ENCODE results near the gene ARX.

Gene ARX

GRCh38 chrX:25015486-25016360 lies at the start of gene ARX:
TSS of gene ARX (minus strand) at chrX:25015965. CDS start at chrX:25015737, 228 bp downstream.
- DNase-seq (ENCODE audit: low spot score): peak; percentile 9

- no peak for DNase-seq (ENCODE audit: low spot score)
These were observed 43.5 kb upstream of the ARX start for GRCh38 chrX:25059273-25059672.

- DNase-seq (ENCODE audit: low spot score): no peak
These were observed 37.2 kb upstream of the ARX start for GRCh38 chrX:25052798-25053534.

- no peak for DNase-seq (ENCODE audit: low spot score)
These were observed 34.2 kb upstream of the ARX start for GRCh38 chrX:25049971-25050370.

- no peak for DNase-seq (ENCODE audit: low spot score)
These were observed 33.6 kb upstream of the ARX start for GRCh38 chrX:25049357-25049756.

GRCh38 chrX:25048178-25048577 lies 32.4 kb upstream of the ARX start:
- no peak for DNase-seq (ENCODE audit: low spot score)

GRCh38 chrX:25043192-25043591 lies 27.4 kb upstream of the ARX start:
- DNase-seq (ENCODE audit: low spot score): no peak

- DNase-seq (ENCODE audit: low spot score): no peak
These were observed 23.3 kb upstream of the ARX start for GRCh38 chrX:25039036-25039435.

- DNase-seq (ENCODE audit: low spot score): no peak
These were observed 19.1 kb upstream of the ARX start for GRCh38 chrX:25034889-25035288.

GRCh38 chrX:25029288-25029825 lies 13.6 kb upstream of the ARX start:
- DNase-seq (ENCODE audit: low spot score): no peak

GRCh38 chrX:25028726-25029125 lies 13.0 kb upstream of the ARX start:
- no peak for DNase-seq (ENCODE audit: low spot score)

- no peak for DNase-seq (ENCODE audit: low spot score)
These were observed 10.8 kb upstream of the ARX start for GRCh38 chrX:25026576-25026975.

GRCh38 chrX:25025615-25026014 lies 9.8 kb upstream of the ARX start:
- DNase-seq (ENCODE audit: low spot score): no peak

GRCh38 chrX:25023908-25024307 lies 8.1 kb upstream of the ARX start:
- no peak for DNase-seq (ENCODE audit: low spot score)

GRCh38 chrX:25022499-25023325 lies 6.9 kb upstream of the ARX start:
- no peak for DNase-seq (ENCODE audit: low spot score)

- DNase-seq (ENCODE audit: low spot score): peak; percentile 7
These were observed 5.2 kb upstream of the ARX start for GRCh38 chrX:25020905-25021449.

GRCh38 chrX:25020391-25020904 lies 4.7 kb upstream of the ARX start:
- no peak for DNase-seq (ENCODE audit: low spot score)

GRCh38 chrX:25019707-25020390 lies 4.1 kb upstream of the ARX start:
- no peak for DNase-seq (ENCODE audit: low spot score)

- DNase-seq (ENCODE audit: low spot score): no peak
These were observed 2.9 kb upstream of the ARX start for GRCh38 chrX:25018682-25019081.

- DNase-seq (ENCODE audit: low spot score): no peak
These were observed 2.0 kb upstream of the ARX start for GRCh38 chrX:25017667-25018247.
